Measurements from ENCODE around the gene CDKN2B-AS1.

The CDKN2B-AS1 gene

DNA sequence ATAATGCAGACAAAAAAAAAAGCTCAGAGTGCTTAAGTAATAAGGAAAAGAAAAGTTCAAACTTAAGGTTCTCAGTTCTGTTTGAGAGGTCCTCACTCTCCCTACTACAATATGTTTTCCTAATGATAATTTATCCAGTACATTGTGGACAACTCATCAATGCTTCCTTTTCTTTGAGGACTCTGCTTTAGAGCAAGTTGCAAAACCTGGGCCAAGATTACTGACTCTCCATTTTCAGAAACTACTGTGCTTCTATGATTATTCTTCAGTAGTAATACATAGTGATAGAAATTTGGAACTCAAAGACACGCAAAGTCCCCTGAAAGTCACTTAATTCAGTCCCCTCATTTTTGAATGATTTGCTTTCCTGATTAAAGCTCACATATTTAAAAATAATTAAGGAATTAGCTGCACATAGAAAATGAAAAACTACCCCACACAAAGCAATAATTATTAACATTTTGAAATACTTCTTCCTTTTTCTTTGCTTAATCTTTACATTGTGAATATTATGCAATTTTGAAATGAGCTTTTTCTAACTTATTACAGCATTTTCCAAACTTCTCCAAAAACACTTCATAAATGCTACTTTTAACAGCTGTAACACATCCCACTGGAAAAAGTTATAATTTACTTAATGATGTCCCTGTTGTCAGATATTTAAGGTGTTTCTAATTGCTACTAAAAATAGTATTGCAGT is 11.6 kb upstream of the CDKN2B-AS1 start:
- no peak for DNase-seq

DNA sequence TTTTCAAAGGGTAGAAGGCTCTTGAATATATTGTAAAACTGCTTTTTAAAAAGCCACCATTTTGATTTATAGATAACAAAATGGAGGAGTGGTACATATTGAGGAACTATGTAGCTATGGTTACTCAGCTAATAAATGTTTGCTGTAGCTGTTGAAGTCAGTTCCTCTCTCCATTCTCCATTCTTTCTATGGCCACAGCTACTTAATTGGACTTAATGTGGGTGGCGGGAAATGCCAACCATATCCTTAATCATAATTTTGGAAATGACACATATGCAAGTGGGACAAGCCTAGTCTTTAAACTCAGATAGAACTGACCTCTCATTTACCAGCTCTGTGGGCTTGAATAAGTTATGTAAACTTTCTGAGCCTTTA is 11.0 kb upstream of the CDKN2B-AS1 start:
- DNase-seq = no peak

DNA sequence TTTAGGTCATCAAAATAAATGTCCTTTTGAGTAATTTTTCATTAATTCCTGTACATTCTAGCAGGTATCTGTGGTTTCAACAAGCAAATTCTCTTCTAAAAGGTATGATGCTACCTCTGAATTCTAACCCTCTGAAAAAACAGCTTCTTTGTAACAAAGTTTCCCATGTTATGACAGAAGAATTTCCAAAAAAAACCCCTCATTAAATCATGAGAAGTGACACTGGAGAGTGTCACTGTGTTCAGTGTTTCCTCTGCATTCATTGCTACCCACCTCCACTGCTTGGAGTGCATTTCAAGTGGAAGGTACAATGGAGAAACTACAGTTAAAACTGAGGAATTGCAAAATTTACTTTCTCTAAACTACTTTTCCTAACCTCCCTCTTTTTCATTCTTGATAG is 10.5 kb upstream of the CDKN2B-AS1 start:
- DNase-seq = no peak

DNA sequence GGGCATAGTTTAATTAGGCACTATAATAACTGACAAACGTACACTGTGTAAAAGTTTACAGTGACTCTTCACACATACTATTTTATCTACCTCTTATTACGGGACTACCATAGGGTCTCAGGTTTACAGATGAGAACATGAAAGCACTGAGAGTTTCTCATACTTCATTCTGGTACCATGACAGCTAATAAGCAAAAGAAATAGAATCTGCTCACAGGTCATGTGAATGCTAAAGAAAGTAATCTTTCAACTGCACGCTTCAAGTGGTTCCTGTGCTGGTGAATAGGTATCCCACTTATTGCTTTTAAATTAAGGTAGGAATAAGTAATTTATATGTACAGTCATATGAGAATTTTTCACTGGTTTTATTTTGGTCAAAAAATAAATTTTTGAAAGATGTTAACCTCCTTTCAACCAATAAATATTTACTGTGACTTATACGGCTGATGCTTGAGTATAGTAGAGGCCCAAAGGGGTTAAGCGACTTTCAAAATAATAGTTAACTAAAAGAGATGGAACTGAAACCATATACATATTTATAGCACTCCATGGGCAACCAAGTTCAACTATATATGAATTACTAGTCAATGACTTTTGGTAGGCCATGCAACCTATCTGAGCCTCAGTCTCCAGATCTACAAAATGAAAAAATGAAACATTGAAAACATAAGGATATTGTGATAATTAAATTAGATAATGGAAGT is 8.5 kb upstream of the CDKN2B-AS1 start:
- no peak for DNase-seq

DNA sequence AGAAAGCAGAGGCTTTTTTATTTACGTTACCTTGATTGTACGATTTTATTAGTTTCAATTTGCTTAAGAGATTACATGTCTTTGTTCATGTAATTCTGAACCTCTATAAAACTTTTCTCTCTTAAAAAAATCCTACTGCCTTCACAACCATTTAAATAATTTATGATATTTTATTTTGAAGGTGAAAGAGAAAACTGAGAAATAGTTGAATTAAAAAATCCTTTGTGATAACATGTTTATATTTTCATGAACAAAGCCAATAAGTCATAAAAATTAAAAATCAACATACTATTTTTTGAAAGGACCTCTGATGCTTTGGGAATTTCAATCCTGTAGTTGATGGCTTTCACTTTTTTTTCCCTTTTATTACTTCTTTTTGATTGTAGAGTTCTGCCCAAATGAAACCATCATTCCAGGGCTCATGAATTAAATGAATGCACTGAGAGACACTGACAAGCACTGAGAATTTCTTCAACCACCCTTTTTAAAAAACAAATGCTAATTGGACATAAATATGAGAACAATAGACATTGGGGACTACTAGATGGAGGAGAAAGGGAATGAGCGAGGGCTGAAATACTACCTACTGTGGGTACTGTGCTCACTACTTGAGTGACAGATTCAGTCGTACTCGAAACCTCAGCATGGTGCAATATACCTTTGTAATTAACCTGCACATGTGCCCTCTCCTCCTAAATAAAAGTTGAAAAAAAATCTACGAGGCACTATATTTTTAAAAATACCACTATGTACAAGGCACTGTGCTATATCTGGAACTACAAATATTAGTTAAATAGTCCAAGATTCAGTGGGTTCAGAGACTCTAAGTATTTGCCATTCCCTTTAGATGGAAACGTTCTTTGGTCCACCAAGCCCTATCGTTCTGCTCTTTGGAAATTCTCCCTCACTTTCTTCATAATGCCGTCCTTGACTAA is 6.3 kb upstream of the CDKN2B-AS1 start:
- no peak for DNase-seq

DNA sequence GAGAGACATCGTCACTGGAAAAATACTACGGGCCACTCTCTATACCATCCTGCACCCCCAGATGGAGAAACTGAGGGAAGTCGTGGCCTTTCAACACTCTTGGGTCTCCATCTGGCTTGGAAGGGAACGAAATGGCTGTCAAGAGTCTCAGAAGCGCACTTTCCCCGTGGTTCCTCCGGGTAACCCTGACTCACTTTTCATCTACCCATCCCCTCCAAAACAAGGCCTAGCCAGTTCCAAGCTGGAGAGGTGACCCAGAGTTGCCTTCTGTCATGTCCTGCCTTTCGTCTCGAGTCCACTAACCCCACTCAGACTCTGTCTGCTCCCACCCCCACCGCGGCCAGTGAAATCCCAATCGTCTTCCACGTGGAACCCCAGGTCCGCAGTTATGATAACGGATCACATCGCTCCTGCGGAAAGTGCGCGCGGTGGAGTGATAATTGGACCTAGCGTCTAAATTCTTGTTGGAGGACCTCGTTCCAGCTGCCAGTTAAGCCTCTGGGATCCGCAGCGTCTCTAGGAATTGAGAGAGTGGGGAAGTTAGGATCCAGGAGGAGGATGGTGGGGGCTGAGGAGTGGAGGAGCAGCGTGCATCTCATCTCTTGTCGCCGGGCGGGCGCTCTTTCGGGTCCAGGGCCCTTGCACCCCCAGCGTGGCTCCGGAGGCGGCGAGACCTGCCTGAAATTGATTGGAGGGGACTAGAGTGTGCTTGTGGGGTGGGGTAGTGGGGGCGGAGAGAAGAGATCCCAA is 5.0 kb upstream of the CDKN2B-AS1 start:
- DNase-seq = no peak

DNA sequence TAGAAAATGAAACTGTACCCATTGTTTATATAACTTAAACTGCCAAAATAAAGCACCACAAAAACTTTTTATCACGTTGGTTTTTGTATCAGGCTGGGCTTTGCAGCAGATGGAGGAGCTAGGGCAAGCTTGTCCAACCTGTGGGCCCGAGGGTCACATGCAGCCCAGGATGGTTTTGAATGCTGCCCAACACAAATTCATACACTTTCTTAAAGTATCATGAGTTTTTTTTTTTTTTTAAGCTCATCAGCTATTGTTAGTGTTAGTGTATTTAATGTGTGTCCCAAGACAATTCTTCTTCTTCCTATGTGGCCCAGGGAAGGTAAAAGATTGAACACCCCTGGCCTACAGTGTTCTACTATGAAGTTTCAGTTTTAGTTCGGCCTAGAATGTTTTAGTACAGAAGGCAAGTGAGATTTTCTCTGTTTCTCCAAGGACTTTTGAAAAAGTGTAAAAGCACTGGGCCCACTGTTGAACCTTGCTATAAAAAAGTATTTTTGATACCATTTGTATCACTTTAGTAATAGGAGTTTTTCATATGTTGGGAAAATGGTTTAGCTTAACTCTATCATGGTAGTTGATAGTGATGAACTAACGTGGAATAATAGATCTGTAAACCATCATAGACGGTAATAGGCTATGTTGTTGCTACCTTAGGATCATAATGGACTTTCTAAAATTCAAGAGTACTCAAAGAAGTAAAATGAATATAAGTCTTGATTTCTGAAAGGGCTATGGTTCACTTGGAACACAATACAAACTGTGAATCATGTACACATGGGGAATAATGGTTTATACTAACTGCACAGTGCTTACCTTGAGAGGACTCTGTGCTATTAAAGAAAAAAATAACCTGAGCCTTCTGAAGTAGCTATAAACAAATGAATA is 3.3 kb upstream of the CDKN2B-AS1 start:
- no peak for DNase-seq

DNA sequence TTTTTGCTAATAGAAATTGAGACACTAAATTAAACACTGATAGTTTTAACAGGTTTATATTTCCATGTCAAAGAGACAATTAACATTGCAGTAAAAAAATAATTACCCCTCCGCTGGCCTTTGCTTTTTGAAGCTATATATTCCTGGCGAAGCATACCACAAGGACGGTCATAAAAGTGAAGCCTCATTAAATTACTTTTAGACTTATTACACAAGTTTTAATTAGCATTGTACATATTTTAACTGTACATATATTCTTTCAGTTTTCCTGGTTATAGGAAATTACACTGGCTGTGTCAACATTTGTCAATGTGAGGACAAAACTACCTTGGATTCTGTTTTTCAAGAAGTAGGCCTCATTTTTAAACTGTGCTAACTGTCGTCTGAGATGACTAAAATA is 1.6 kb upstream of the CDKN2B-AS1 start:
- no peak for DNase-seq

DNA sequence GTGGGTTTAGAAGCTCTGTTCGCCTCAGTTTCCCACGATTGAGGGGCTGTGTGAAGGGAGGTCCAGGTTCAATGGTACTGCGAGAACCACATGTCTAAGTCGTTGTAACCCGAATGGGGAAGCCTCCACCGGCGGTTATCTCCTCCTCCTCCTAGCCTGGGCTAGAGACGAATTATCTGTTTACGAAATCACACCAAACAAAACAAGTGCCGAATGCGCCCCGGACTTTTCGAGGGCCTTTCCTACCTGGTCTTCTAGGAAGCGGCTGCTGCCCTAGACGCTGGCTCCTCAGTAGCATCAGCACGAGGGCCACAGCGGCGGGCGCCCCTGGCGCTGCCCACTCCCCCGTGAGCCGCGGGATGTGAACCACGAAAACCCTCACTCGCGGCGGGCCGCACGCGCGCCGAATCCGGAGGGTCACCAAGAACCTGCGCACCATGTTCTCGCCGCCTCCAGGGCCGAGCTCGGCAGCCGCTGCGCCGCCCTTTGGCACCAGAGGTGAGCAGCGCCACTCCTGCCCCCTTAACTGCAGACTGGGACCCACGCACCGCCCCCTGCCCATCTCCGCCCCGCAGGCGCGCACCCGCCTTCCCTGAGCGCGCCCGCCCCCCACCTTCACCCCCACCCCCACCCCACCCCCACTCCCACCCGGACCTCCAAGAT is 567 bp upstream of the CDKN2B-AS1 start, which contains the start of gene CDKN2A:
Gene CDKN2A (minus strand): TSS at position 500 of the 663 bp plus-strand sequence.
- DNase-seq = no peak

DNA sequence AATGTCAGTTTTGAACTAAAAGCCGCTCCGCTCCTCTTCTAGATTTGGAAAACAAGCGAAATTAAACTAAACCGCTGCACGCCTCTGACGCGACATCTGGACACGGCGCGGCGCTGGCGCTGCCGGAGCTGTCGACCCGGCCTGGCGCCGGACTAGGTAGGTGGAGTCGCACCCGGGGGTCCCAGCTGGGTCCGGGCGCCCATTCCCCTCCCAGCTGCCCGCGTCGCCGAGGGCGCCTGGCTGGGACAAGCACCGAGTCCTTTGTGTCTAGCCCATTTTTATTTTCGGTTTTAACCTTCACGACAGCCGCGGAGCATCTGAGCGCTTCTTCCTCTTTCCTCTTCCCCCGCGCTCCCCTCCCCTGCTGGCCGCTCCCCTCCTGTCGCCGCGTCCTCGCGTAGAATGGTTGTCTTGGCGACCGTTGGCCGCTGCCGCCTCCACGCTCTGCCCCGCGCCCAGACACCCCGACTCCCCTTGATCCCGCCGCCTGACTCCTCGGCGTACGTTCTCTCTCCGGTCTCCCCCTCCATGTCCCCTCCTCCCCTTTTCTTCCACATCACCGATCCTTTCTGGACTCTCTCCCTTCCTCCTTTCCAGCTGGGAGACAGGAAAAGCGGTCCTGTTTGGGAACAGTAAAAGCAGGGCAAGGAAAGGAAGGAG is 545 bp downstream of the CDKN2B-AS1 start:
- DNase-seq = peak; percentile 78

DNA sequence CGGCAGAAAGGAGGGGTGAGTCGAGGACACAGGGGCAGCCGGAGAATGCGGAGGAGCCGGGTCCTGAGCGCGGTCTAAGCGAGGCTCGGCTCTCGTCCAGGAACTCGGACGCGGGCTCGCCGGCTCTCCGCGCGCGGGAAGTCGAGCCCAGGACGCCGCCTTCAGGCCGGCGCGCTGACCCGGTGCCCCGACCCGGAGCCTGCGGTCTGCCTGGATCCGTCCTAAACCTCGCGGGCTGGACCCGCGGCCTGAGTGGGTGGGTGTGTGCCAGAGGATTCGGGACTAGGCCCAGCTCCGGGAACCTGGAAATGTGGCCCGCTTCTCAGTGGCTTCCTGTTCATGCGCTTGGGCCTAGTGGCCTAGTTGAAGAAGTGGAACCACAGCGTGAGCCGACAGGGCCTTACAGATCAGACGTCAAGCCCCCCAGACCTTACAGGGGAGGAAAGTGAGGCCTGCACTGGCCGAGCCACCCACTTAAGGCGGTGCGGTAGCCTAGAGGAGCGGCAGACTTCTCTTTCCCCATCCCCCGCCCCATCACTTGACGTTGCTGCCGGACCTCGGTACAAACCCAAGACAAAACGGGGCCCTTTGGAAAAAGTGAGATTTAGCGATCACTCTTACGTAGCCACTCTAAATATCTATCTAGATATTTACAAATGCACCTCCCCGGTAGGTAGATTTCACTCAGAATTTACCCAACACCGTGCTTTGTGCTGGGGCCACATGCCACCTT is 1.2 kb downstream of the CDKN2B-AS1 start:
- DNase-seq = peak; percentile 56

DNA sequence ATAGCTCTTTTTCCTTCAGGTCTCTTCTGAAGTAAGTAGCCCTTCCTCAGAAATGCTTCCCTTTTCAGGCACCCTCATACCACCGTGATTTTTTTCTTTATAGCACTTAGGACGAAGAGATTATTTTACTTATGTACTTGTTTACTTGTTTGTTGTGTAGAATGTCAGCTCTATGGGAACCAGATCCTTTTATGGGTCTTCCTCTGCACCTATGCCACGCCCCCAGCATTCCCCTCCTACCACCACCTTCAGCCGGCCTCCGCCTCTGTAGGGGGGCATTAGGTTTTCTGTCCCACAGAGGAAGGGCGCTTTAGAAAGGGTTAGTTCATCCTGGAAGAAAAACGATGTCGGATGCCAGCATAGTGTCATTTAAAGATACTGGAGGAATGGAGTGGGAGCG is 1.8 kb downstream of the CDKN2B-AS1 start:
- DNase-seq = no peak

DNA sequence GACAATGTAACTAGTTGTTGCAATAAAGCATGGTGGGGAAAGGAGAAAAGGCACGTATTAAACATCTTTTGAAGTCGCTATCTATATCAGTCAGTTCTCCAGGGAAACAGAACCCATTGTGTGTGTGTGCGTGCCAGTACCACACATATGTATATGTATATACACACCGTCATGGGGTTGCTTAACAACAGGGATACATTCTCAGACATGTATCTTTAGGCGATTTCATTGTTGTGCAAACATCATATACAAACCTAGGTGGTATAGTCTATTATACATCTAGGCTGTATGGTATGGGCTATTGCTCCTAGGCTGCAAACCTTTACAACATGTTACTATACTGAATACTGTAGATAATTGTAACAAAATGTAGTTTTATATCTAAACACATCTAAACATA is 2.3 kb downstream of the CDKN2B-AS1 start:
- DNase-seq = no peak

DNA sequence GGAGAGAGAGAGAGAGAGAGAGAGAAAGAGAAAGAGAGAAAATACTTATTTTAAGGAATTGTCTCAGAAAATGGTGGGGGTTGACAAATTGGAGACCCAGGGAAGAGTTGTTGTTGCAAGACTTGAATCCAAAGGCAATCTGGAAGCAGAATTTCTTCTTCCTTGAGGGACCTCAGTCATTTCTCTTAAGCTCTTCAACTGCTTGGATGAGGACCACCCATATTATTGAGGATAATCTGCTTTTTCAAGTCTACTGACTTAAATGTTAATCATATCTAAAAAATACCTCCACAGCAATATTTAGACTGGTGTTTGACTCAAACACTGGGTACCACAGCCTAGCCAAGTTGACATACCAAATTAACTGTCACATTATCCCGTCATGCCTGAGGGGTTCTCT is 2.9 kb downstream of the CDKN2B-AS1 start:
- no peak for DNase-seq

DNA sequence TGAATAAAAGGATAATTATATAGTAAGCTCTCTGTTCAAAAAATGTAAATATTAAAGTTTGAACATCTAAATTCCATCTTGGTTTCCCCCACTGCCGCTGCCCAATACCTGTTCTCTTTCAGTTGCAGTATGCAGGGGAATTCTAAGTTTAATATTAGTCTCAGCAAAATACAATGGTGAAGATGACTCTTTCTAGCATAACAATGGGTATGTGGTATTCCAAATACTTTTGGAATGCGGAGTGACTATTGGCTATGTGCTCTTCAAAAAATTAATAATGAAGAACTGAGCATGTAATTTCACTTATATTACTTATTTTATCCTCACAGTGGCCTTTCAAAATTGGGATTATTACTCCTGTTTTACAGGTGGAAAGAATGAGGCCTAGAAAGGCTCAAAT is 3.4 kb downstream of the CDKN2B-AS1 start:
- no peak for DNase-seq

DNA sequence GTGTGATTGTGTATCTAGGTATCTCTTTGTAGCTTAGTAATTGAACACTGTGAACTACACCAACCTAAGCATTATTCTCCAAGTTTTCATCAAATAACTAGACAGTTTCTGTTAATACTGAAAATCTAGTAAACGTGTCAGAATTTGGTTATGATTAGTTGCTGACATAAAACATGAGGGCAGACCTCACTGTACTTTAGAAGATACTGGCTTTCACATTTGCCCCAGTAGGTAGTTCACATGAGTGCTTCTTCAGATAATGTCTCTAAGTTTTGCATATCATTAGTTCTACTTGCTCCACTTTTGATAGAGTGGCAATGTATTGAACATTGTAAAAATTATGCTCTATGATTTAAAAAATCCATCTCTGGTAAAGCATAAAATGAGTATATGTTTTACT is 7.4 kb downstream of the CDKN2B-AS1 start:
- DNase-seq = no peak

DNA sequence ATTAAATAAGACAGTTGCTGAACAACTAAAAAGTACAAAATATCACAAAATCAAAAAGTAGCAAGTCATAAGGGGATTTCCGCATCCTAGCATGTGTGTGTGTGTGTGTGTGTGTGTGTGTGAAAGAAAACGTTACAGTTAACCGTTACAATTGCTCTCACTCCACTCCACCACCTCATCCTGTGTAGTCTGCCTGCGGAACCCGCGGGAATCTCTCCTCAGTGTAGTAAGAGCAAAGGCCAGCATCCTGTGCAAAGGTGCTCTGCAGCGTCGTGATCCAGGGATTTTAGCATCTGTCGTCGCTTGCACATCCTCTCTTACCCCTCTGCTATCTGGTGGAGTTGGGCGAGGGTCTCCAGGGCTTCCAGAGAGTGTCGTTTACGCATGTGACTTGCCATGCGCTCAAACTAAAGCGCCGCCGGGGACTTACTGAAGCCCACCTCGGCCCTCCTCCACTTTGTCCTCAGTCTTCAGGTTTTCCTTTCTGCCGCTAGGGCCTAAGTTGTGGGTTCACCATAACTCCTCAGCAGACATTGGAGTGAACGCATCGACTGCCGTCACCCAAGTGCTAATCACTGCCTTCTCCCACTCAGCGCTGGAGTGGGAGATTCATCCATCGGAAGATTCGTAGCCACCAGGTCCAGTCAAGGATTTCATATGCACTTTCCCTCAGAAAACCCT is 10.6 kb downstream of the CDKN2B-AS1 start:
- no peak for DNase-seq

DNA sequence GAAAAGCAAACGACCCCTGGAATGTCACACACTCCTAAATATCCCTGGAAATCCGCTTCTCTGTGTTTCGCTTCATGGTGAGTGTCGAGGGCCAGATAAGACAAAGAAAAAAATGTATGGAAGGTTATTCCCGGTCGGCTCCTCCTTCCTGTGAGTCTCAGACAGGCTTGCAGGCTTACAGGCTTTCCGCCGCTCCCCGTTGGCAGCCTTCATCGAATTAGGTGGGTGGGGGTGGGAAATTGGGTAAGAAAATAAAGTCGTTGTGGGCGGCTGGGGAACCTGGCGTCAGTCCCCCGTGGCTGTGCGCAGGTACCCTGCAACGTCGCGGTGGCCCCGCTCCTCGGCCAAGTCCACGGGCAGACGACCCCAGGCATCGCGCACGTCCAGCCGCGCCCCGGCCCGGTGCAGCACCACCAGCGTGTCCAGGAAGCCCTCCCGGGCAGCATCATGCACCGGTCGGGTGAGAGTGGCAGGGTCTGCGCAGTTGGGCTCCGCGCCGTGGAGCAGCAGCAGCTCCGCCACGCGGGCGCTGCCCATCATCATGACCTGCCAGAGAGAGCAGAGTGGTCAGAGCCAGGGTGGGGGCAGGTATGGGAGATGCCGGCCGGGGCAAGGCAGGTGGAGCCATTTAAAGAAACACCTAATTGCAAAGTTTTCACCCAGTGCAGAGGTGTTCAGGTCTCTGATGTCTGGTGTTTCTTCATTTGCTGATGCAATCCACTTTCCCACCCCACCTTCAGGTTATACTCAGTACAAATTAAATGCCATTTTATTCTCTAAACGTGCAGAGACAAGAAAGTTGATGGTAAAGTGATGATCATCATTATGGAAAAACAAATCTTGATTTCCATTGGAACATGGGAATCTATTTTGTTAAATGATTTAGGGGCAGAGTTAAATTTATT is 11.4 kb downstream of the CDKN2B-AS1 start:
- DNase-seq = no peak
